HG03354 (cell line): ENCODE results near the gene ZKSCAN4.

Experiments
- ATAC-seq: cut with Tn5 transposase; IDR thresholded peaks from one replicate; pipeline ENCODE4 v1.9.1; 2021; ENCODE audit warnings: mild to moderate bottlenecking; ENCODE audit not compliant: unreplicated experiment, poor library complexity, severe bottlenecking

Gene ZKSCAN4

GRCh38 chr6:28211840-28212509, 40.1 kb downstream of the ZKSCAN4 start:
- peak; percentile 30 for ATAC-seq

- no peak for ATAC-seq
These were observed 42.1 kb downstream of the ZKSCAN4 start for GRCh38 chr6:28209753-28210535.

GRCh38 chr6:28208111-28208659, 43.9 kb downstream of the ZKSCAN4 start:
- no peak for ATAC-seq

GRCh38 chr6:28207510-28208110, 44.5 kb downstream of the ZKSCAN4 start:
- no peak for ATAC-seq

- no peak for ATAC-seq
These were observed 45.0 kb downstream of the ZKSCAN4 start for GRCh38 chr6:28206928-28207509.

GRCh38 chr6:28206527-28206926, 45.5 kb downstream of the ZKSCAN4 start:
- ATAC-seq: no peak

- no peak for ATAC-seq
These were observed 46.2 kb downstream of the ZKSCAN4 start for GRCh38 chr6:28205879-28206278.

- ATAC-seq: no peak
These were observed 48.9 kb downstream of the ZKSCAN4 start for GRCh38 chr6:28203201-28203600.

- ATAC-seq: no peak
These were observed 52.0 kb downstream of the ZKSCAN4 start for GRCh38 chr6:28200020-28200419.
